Prostate gland (tissue), 2 donors: ENCODE data around the gene ST7. TPM values are rescaled to one million over a fixed set of nuclear protein-coding genes. Genes with fewer than 3 reads are reported as not detected.

ENCODE experiments used
- DNase-seq: peaks from one replicate; pipeline ENCODE4 v3.0.0-alpha.2; 2019; ENCODE audit warnings: low spot score
- H3K27ac ChIP-seq, 2 donors: fragments of 200-600 bp; sonication (generic); 2 replicates each; pipeline ENCODE4 v1.5.1; 2017 to 2019
- H3K27me3 ChIP-seq: fragments of 200-600 bp; sonication (generic); replicated peaks from 2 replicates; pipeline ENCODE4 v1.5.1; 2019; ENCODE audit not compliant: insufficient read depth
- H3K36me3 ChIP-seq, 2 donors: fragments of 200-600 bp; sonication (generic); 1 replicate in 1 of 2; 2 replicates in 1 of 2; pipeline versions ENCODE4 v1.5.1 to v1.8.1; 2017 to 2019
- H3K4me1 ChIP-seq: fragments of 200-600 bp; sonication (generic); replicated peaks from 2 replicates; pipeline ENCODE4 v1.5.1; 2019
- H3K4me3 ChIP-seq, 2 donors: fragments of 200-600 bp; sonication (generic); 2 replicates each; pipeline ENCODE4 v1.5.1; 2017 to 2019
- H3K9me3 ChIP-seq: fragments of 200-600 bp; sonication (generic); 2 replicates; pipeline ENCODE4 v1.5.1; 2017
- POLR2A ChIP-seq: fragments of 450-650 bp; IDR thresholded peaks from one replicate; pipeline ENCODE4 v1.6.1; 2016; ENCODE audit warnings: antibody characterized with exemption, mild to moderate bottlenecking
- POLR2AphosphoS5 ChIP-seq: sonication (generic); formaldehyde crosslinking; IDR thresholded peaks from one replicate; pipeline ENCODE4 v1.6.1; 2017; ENCODE audit warnings: antibody characterized with exemption
- WGBS: methylation state at CpG from one replicate; pipeline ENCODE4 v1.1.5; 2018; 5-methylcytosine and 5-hydroxymethylcytosine counted together
- intact Hi-C: fragments of 100-400 bp; cut with DNase I; formaldehyde crosslinking; loops from one replicate; pipeline ENCODE4 v1.14.2; 2022
- total RNA-seq, 2 donors: library from RNA; depleted of rRNA; stranded (reverse); fragments of >200 nt; gene quantifications; one replicate each; pipeline ENCODE4 v1.1.0, GENCODE V29; 2016
- TF ChIP-seq, protein P1 (sequence below), 4 experiments: fragments of 200-600 bp in 2 of 4; fragments of 450-650 bp in 2 of 4; sonication (generic) in 2 of 4; IDR thresholded peaks; 1 replicate in 3 of 4; 2 replicates in 1 of 4; pipeline ENCODE4 v1.5.1; 2016 to 2019; ENCODE audit warnings: antibody characterized with exemption in 4 of 4, mild to moderate bottlenecking in 2 of 4, moderate library complexity in 2 of 4

ST7 gene
- total RNA-seq, 2 donors from 2014 or later: 18.7 to 27.5 TPM

DNA sequence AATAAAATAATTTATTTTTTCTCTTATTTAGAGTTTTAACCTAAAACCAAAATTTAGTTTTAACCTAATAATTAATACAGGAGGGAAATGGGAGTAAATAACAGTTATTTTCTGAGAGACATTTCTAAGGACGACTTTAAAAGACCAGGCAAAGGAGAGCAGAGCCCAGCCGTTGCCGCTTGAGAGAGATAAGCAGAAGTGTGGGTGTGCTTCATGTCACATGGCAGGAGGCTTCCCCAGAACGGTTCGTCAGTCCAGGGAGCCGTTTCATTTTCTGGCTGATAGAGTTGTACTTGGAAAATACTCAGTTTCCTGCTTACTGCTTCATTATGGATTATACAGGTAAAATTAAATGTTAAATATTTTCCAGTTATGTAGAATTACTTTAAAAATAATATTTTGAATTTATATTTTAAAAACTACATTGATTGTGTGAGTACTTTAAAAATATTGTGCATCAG lies 61.4 kb downstream of the ST7 start:
- Histone ChIP-seq H3K36me3 (no peaks in the 10 kb centered on the region), H3K27ac (no peak overlapping the region), H3K4me3 (no peak overlapping the region), H3K9me3 (no peaks in the 10 kb centered on the region), H3K4me1 (no peaks in the 10 kb centered on the region), H3K27me3 (no peaks in the 10 kb centered on the region)
- DNase-seq: peak; percentile 11
- WGBS: 26% methylated on average over 6 of the region's 6 CpGs
- intact Hi-C loops: no loop called here
- TF ChIP-seq POLR2AphosphoS5 (no peak), POLR2A (no peak)
- TF ChIP-seq, protein P1, sequence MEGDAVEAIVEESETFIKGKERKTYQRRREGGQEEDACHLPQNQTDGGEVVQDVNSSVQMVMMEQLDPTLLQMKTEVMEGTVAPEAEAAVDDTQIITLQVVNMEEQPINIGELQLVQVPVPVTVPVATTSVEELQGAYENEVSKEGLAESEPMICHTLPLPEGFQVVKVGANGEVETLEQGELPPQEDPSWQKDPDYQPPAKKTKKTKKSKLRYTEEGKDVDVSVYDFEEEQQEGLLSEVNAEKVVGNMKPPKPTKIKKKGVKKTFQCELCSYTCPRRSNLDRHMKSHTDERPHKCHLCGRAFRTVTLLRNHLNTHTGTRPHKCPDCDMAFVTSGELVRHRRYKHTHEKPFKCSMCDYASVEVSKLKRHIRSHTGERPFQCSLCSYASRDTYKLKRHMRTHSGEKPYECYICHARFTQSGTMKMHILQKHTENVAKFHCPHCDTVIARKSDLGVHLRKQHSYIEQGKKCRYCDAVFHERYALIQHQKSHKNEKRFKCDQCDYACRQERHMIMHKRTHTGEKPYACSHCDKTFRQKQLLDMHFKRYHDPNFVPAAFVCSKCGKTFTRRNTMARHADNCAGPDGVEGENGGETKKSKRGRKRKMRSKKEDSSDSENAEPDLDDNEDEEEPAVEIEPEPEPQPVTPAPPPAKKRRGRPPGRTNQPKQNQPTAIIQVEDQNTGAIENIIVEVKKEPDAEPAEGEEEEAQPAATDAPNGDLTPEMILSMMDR (IDR thresholded peaks at IDR 0.05): no peak

DNA sequence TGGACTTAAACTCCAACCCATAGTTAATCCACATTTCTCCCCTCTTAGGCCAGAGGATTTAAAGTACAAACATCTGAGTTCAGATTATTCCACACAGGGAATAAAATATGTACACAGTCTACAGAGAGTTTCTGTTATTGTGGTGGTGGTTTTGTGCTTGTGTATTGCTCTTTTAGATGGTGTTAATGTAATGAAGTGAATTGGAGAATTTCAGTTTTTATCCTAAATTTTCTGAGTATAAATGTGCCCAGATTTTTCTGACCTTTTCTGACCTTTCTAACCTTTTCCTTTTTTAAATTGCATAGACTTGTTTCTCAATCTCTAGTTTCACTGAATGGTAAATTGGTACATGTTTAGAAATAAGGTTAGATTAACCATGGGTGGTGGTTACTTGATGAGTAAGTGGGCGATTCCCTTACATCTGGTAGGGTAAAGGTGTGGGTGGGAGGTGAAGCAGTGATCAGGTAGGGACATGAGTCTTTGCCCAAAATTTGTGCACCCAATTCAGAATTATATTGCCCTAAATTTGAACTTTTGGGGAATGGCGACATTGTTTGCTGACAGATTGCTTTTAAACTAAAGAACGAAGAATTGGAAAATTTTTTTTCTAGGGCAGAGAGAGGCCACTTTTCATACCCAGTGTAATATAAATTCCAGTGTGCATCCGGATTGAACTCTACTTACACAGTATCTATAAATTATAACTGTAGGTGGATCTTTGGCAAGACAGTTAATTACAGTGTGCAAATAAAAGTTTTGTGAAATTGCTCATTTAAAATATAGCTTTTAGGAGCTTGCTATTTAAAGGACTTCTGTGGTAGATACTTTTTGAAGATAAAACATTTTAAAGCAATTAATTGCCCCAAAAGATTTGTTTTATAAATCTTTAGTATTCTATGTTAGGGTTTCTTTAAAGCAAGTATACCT lies 62.2 kb downstream of the ST7 start:
- H3K36me3 ChIP-seq: no peaks in the 10 kb centered on the region
- no peak overlapping the region for H3K27ac ChIP-seq
- no peaks in the 10 kb centered on the region for H3K27me3 ChIP-seq
- WGBS: 81% methylated on average over 4 of the region's 4 CpGs
- TF ChIP-seq, protein P1 (IDR thresholded peaks at IDR 0.05): no peak
- TF ChIP-seq POLR2AphosphoS5 (no peak), POLR2A (no peak)
- no peak overlapping the region for H3K4me3 ChIP-seq
- intact Hi-C loops: no loop called here
- H3K4me1 ChIP-seq: no peaks in the 10 kb centered on the region
- no peaks in the 10 kb centered on the region for H3K9me3 ChIP-seq
- no peak for DNase-seq

DNA sequence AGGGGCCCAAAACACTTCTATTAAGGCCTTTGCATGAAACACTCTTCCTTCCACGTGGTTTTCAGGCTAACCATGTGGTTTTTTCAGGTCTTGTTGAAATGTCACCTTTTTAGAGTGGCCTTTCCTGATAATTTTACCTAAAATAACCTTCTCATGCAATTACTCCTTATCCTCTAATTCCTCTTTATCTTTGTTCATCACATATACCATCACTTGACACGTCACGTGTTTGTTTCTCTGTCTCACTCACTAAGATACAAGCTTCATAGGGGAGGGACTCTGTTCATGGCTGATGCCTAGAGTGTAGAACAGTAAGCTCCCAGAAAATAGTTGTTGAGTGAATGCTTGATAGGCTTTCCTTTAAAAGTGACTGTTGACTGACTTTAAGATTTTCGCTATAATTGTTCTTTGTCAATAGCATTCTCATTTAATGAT lies 63.7 kb downstream of the ST7 start:
- Histone ChIP-seq H3K27me3 (no peaks in the 10 kb centered on the region), H3K4me3 (no peak overlapping the region), H3K9me3 (no peaks in the 10 kb centered on the region), H3K4me1 (no peaks in the 10 kb centered on the region), H3K27ac (no peak overlapping the region), H3K36me3 (no peaks in the 10 kb centered on the region)
- 94% methylated on average over 4 of the region's 4 CpGs for WGBS
- TF ChIP-seq POLR2AphosphoS5: no peak
- no peak for DNase-seq
- intact Hi-C loops: no loop called here

DNA sequence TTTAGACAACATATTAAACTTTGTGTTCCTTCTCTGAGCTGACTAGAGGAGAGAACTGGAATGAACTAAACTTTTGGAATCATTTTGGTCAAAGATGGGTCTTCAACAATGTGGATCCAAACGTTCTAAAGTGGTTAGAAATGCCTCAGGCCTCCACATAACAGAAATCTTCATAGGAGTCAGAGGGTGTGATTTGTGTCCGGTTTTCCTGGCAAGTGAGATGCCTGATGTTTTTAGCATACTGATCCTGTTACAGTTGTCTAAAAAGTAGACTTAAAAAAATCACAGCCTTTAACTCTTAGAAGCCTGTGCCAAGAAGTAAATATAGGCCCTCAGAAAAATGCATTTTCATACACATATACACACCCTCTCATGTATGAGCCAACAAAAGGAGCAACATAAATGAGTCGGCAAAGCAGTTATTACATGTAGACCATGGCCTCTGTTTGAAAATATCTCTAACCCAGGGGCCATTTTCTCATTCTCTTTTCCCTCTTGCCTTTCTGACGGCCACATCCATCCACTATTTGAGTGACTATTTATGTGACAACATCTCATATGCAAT lies 64.5 kb downstream of the ST7 start:
- Histone ChIP-seq H3K27me3 (no peaks in the 10 kb centered on the region), H3K4me1 (no peaks in the 10 kb centered on the region), H3K9me3 (no peaks in the 10 kb centered on the region), H3K36me3 (no peaks in the 10 kb centered on the region), H3K27ac (no peak overlapping the region), H3K4me3 (no peak overlapping the region)
- TF ChIP-seq POLR2A (no peak), POLR2AphosphoS5 (no peak)
- TF ChIP-seq, protein P1 (IDR thresholded peaks at IDR 0.05): no peak
- 62% methylated on average over 4 of the region's 4 CpGs for WGBS
- intact Hi-C loops: no loop called here
- no peak for DNase-seq

DNA sequence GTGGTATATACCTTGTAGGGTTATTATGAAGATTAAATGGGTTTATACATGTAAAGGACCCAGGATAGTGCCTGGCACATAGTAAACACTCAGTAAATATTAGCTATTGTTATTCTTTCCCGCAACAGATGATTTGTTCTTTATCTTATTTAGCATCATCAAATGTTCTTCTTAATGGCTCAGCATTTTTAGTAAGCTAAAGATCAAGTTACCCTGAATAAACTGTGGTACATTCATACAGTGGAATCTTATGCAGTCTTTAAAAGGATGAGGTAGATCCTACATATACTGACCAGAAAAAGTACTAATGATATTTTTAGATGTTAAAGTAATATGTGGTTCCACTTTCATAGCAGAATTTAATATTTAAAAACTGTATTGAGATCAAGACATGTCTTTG lies 65.4 kb downstream of the ST7 start:
- Histone ChIP-seq H3K27ac (no peak overlapping the region), H3K4me1 (no peaks in the 10 kb centered on the region), H3K27me3 (no peaks in the 10 kb centered on the region), H3K36me3 (no peaks in the 10 kb centered on the region), H3K4me3 (no peak overlapping the region), H3K9me3 (no peaks in the 10 kb centered on the region)
- TF ChIP-seq, protein P1 (IDR thresholded peaks at IDR 0.05): no peak
- TF ChIP-seq POLR2A (no peak), POLR2AphosphoS5 (no peak)
- intact Hi-C loops: no loop called here
- DNase-seq: no peak
- 59% methylated on average over 1 of the region's 1 CpG for WGBS
